BJ (cell line): ENCODE results near the gene ADGRG2. TPM values are rescaled to one million over a fixed set of nuclear protein-coding genes. Genes with fewer than 3 reads are reported as not detected.

ENCODE experiments used
- CTCF ChIA-PET: fragments of 350-600 bp; formaldehyde crosslinking; extraction: SDS; loops from one replicate; lab custom pipeline; 2021; ENCODE audit warnings: antibody characterized with exemption, inconsistent platforms; lab: Yijun Ruan, JAX
- POLR2A ChIA-PET: fragments of 300-600 bp; sonication (Branson Sonifier 250); formaldehyde crosslinking; extraction: SDS; loops from one replicate; lab custom pipeline; 2021; ENCODE audit warnings: antibody characterized with exemption; lab: Charles Lee
- DNase-seq: peaks from one replicate; pipeline ENCODE4 v3.0.0-alpha.2; 2011; ENCODE audit warnings: low read depth
- H3K27me3 ChIP-seq: 2 replicates; pipeline ENCODE4 v1.6.0; 2011; ENCODE audit warnings: low read length; ENCODE audit not compliant: control insufficient read depth, insufficient read depth
- H3K36me3 ChIP-seq: 2 replicates; pipeline ENCODE4 v1.5.1; 2011; ENCODE audit warnings: low read length; ENCODE audit not compliant: control insufficient read depth, insufficient read depth
- H3K4me3 ChIP-seq: 2 replicates; pipeline ENCODE4 v1.5.1; 2011; ENCODE audit warnings: low read depth, mild to moderate bottlenecking, control low read depth, low read length
- CTCF ChIP-seq: IDR thresholded peaks from 2 replicates; pipeline ENCODE4 v1.5.1; 2011; ENCODE audit warnings: low read depth, mild to moderate bottlenecking, control low read depth, inconsistent platforms, low read length, moderate library complexity; ENCODE audit not compliant: insufficient read depth
- polyA plus RNA-seq: library from polyadenylated mRNA; depleted of rRNA; stranded (reverse); fragments of >200 nt; gene quantifications from 2 replicates; pipeline ENCODE4 v1.2.3, GENCODE V29; 2011

ADGRG2 gene
- polyA plus RNA-seq, 1 experiment = 0.05 TPM

GRCh38 chrX:19091596-19091995, 30.7 kb downstream of the ADGRG2 start:
- H3K36me3 ChIP-seq = no peaks in the 10 kb centered on the region
- CTCF ChIA-PET = no interaction called here
- no peak for TF ChIP-seq CTCF
- no peak for DNase-seq
- no peak overlapping the region for H3K4me3 ChIP-seq
- no peaks in the 10 kb centered on the region for H3K27me3 ChIP-seq
- POLR2A ChIA-PET = no interaction called here

GRCh38 chrX:19089555-19090040, 32.7 kb downstream of the ADGRG2 start:
- ChIA-PET CTCF (no interaction called here), POLR2A (no interaction called here)
- DNase-seq = no peak
- no peak for TF ChIP-seq CTCF
- Histone ChIP-seq H3K36me3 (no peaks in the 10 kb centered on the region), H3K27me3 (no peaks in the 10 kb centered on the region), H3K4me3 (no peak overlapping the region)

DNA sequence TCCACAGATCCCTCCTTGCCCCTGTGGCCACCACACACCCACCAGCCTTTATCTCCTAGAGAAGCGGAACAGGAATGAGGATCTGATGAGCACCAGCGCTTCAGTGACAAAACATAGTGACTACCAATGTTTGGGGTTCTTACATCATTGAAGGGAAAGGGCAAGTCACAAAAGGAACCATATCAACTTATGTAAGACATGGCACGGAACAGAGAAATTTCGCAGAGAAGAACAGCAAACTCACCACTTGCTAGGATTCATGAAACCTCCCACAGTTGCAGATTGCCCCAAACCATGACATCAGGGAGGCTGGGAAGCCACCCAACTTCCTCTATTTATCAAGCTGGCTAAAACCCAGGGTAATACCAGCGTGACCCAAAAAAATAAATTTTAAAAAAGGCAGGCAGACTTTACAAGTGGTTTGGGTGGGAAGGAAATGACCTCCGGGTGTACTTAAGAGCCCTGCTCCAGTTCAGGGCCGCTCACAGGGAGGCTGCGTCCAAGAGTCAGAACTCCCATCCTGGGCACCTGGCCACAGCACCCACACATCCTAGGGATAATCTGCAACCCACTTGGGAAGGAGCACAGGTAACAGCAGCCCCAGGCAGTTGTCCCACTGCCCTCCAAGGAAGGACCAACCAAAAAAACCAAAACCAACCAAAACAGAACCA, 36.0 kb downstream of the ADGRG2 start:
- H3K4me3 ChIP-seq = no peak overlapping the region
- POLR2A ChIA-PET = no interaction called here
- H3K27me3 ChIP-seq = no peaks in the 10 kb centered on the region
- CTCF ChIA-PET = no interaction called here
- no peaks in the 10 kb centered on the region for H3K36me3 ChIP-seq
- no peak for TF ChIP-seq CTCF
- no peak for DNase-seq

DNA sequence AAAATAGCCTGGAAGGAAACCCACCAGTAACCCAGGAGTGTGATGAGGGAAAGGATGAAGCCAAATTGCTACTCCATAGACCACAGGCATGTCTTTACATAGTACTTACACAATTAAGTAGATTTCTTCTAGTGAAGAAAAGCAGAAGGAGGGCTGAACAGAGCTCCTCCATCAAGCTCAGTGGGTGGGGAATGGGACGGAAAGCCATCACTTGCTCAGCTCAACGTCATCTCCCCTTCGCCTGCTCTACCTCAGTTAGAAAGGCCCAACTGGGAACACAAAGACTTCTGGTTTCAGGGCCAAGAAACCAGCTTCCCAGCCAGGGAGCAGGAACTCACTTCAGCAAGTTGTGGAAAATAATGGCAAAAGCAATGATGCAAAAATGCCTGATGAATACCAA, 36.6 kb downstream of the ADGRG2 start:
- no peak for DNase-seq
- Histone ChIP-seq H3K4me3 (no peak overlapping the region), H3K27me3 (no peaks in the 10 kb centered on the region), H3K36me3 (no peaks in the 10 kb centered on the region)
- ChIA-PET POLR2A (no interaction called here), CTCF (no interaction called here)
- no peak for TF ChIP-seq CTCF

- no peak for DNase-seq
- no peaks in the 10 kb centered on the region for H3K36me3 ChIP-seq
- no peaks in the 10 kb centered on the region for H3K27me3 ChIP-seq
- H3K4me3 ChIP-seq = no peak overlapping the region
- CTCF ChIA-PET = no interaction called here
- no peak for TF ChIP-seq CTCF
- POLR2A ChIA-PET = no interaction called here
These were observed 46.5 kb downstream of the ADGRG2 start for GRCh38 chrX:19075754-19076153.
